HepG2 (cell line): Measurements from ENCODE around the gene OBP2A. TPM values are rescaled to one million over a fixed set of nuclear protein-coding genes. Genes with fewer than 3 reads are reported as not detected.
A peak's percentile ranks its signal among the peaks of the same experiment; 100 is the strongest.

Experiments used
- ATAC-seq: fragments of 200-7000 bp; cut with Tn5 transposase; 3 replicates; pipeline ENCODE4 v1.9.1; 2020; ENCODE audit warnings: mild to moderate bottlenecking, moderate library complexity
- BruUV-seq: library from RNA; stranded (reverse); fragments of 400-500 nt; replicated peaks from 2 replicates; lab custom pipeline; 2021; lab: Mats Ljungman, UMichigan
- CTCF ChIA-PET: fragments of 300-600 bp; formaldehyde crosslinking; extraction: SDS; loops from one replicate; lab custom pipeline; 2021; ENCODE audit warnings: low total read pairs, inconsistent platforms, low intra/inter-chr PET ratio; lab: Yijun Ruan, JAX
- POLR2A ChIA-PET: fragments of 350-600 bp; sonication (Branson Sonifier 250); formaldehyde crosslinking; loops from one replicate; lab custom pipeline; 2020; ENCODE audit warnings: antibody characterized with exemption, inconsistent platforms; lab: Yijun Ruan, JAX
- DNase-seq: peaks from one replicate; pipeline ENCODE4 v3.0.0-alpha.2; 2015; ENCODE audit warnings: low spot score
- FAIRE-seq: peaks from 3 replicates; lab custom pipeline; 2011; peaks lifted over from hg19 to GRCh38; lab: Jason Lieb, UNC
- H2AFZ ChIP-seq: one replicate; pipeline ENCODE4 v1.6.1; 2011; ENCODE audit warnings: low read length, inconsistent platforms
- H3K27ac ChIP-seq: fragments of 300-600 bp; 3 replicates; pipeline ENCODE4 v1.8.0; 2011; ENCODE audit warnings: mixed run types, mild to moderate bottlenecking, mixed read lengths, low read length, inconsistent platforms; ENCODE audit not compliant: insufficient read depth; ENCODE audit errors: extremely low read length
- H3K27me3 ChIP-seq, 2 experiments: fragments of 200-600 bp in 1 of 2; 2 replicates in 1 of 2; 3 replicates in 1 of 2; pipeline versions ENCODE4 v1.6.0 to v1.8.0; 2011; ENCODE audit warnings: low read length in 2 of 2, mild to moderate bottlenecking in 2 of 2, moderate library complexity in 2 of 2, inconsistent platforms in 1 of 2; ENCODE audit not compliant: insufficient read depth in 2 of 2, control insufficient read depth in 1 of 2
- H3K36me3 ChIP-seq, 2 experiments: fragments of 200-600 bp in 1 of 2; replicated peaks in 1 of 2; 2 replicates in 1 of 2; 3 replicates in 1 of 2; pipeline versions ENCODE4 v1.5.1 to v1.8.0; 2011; ENCODE audit warnings: low read length in 2 of 2, inconsistent platforms in 1 of 2; ENCODE audit not compliant: insufficient read depth in 2 of 2, control insufficient read depth in 1 of 2
- H3K4me1 ChIP-seq: 2 replicates; pipeline ENCODE4 v1.5.1; 2012; ENCODE audit warnings: low read length, inconsistent platforms; ENCODE audit not compliant: insufficient read depth
- H3K4me2 ChIP-seq: 2 replicates; pipeline ENCODE4 v1.6.0; 2011; ENCODE audit warnings: low read depth, low read length, inconsistent platforms
- H3K4me3 ChIP-seq, 3 experiments: fragments of 200-600 bp in 1 of 3; sonication (generic), shearing (Covaris generic) in 1 of 3; replicated peaks in 1 of 3; 2 replicates each; pipeline ENCODE4 v1.5.1; 2011 to 2016; ENCODE audit warnings: low read length in 3 of 3, inconsistent platforms in 2 of 3, low read depth in 2 of 3, mild to moderate bottlenecking in 2 of 3, control low read depth in 1 of 3, mixed read lengths in 1 of 3; ENCODE audit not compliant: insufficient read depth in 1 of 3
- H3K79me2 ChIP-seq: one replicate; pipeline ENCODE4 v1.6.1; 2011; ENCODE audit warnings: low read length, inconsistent platforms; ENCODE audit not compliant: insufficient read depth
- H3K9ac ChIP-seq: 2 replicates; pipeline ENCODE4 v1.6.0; 2011; ENCODE audit warnings: mild to moderate bottlenecking, low read depth, low read length, inconsistent platforms; ENCODE audit not compliant: insufficient read depth
- H3K9me3 ChIP-seq: 2 replicates; pipeline ENCODE4 v1.5.1; 2012; ENCODE audit warnings: mild to moderate bottlenecking, low read length
- H4K20me1 ChIP-seq: 2 replicates; pipeline ENCODE4 v1.6.0; 2011; ENCODE audit warnings: inconsistent platforms, mild to moderate bottlenecking, low read length, moderate library complexity; ENCODE audit not compliant: insufficient read depth
- ATRX ChIP-seq: sonication (generic); formaldehyde crosslinking; IDR thresholded peaks from 2 replicates; pipeline ENCODE4 v1.4.0; 2020; ENCODE audit warnings: missing genetic modification reagents, borderline replicate concordance
- CBX1 ChIP-seq: IDR thresholded peaks from one replicate; pipeline ENCODE4 v1.6.1; 2016; ENCODE audit warnings: antibody characterized with exemption, low read depth
- FOSL2 ChIP-seq: sonication (generic); formaldehyde crosslinking; IDR thresholded peaks from 2 replicates; pipeline ENCODE4 v1.4.0; 2020; ENCODE audit warnings: missing genetic modification reagents
- HDAC6 ChIP-seq: fragments of 200-600 bp; sonication (generic); IDR thresholded peaks from 2 replicates; pipeline ENCODE4 v1.7.0; 2017; ENCODE audit warnings: mild to moderate bottlenecking, antibody characterized with exemption, low read length, low read depth
- SIX4 ChIP-seq: sonication (generic); formaldehyde crosslinking; IDR thresholded peaks from 2 replicates; pipeline ENCODE4 v1.4.0; 2020; ENCODE audit warnings: missing genetic modification reagents
- SMAD3 ChIP-seq: sonication (generic); formaldehyde crosslinking; IDR thresholded peaks from 2 replicates; pipeline ENCODE4 v1.4.0; 2020; ENCODE audit warnings: missing genetic modification reagents
- STAG1 ChIP-seq: sonication (generic); formaldehyde crosslinking; IDR thresholded peaks from 2 replicates; pipeline ENCODE4 v1.4.0; 2020; ENCODE audit warnings: missing genetic modification reagents
- YY1 ChIP-seq: IDR thresholded peaks from 2 replicates; pipeline ENCODE4 v1.6.1; 2011; ENCODE audit warnings: low read length, low read depth, moderate library complexity, mild to moderate bottlenecking; ENCODE audit not compliant: insufficient read depth, insufficient replicate concordance
- ZBTB1 ChIP-seq: sonication (generic); formaldehyde crosslinking; IDR thresholded peaks from 2 replicates; pipeline ENCODE4 v1.4.0; 2020; ENCODE audit warnings: missing genetic modification reagents, borderline replicate concordance
- ZC3H4 ChIP-seq: sonication (generic); formaldehyde crosslinking; IDR thresholded peaks from 2 replicates; pipeline ENCODE4 v1.4.0; 2020; ENCODE audit warnings: missing genetic modification reagents, borderline replicate concordance
- ZNF547 ChIP-seq: sonication (generic); formaldehyde crosslinking; IDR thresholded peaks from 2 replicates; pipeline ENCODE4 v1.5.1; 2020; ENCODE audit warnings: mild to moderate bottlenecking, missing genetic modification reagents
- ZNF607 ChIP-seq: sonication (generic); formaldehyde crosslinking; IDR thresholded peaks from 2 replicates; pipeline ENCODE4 v1.5.1; 2020; ENCODE audit warnings: missing genetic modification reagents, mild to moderate bottlenecking, borderline replicate concordance
- ZNF687 ChIP-seq: sonication (generic); formaldehyde crosslinking; IDR thresholded peaks from 2 replicates; pipeline ENCODE4 v1.5.1; 2020; ENCODE audit warnings: mild to moderate bottlenecking, missing genetic modification reagents, moderate library complexity
- WGBS: methylation state at CpG from one replicate; pipeline ENCODE4 v1.1.6; 2017; ENCODE audit warnings: low lambda C conversion rate; 5-methylcytosine and 5-hydroxymethylcytosine counted together
- in situ Hi-C: cut with HindIII; loops from 2 replicates; pipeline ENCODE4 v1.10.0; 2017; ENCODE audit warnings: low pct_unique_long_range_greater_than_20kb; ENCODE audit not compliant: extremely low pct_ligation_motif_present
- intact Hi-C: fragments of 100-400 bp; cut with micrococcal nuclease; formaldehyde crosslinking; loops from one replicate; pipeline ENCODE4 v1.10.0; 2022; ENCODE audit not compliant: unreplicated experiment
- polyA plus RNA-seq, 8 experiments: library from polyadenylated mRNA; depleted of rRNA in 3 of 8; stranded (reverse) in 7 of 8; unstranded in 1 of 8; fragments of >200 nt; fragmentation: Illumina TruSeq in 4 of 8; extraction: Trizol in 4 of 8; gene quantifications; 2 replicates each; pipeline versions ENCODE4 v1.2.1 to v1.2.3, GENCODE V29; 2011 to 2016; ENCODE audit warnings: low read depth in 4 of 8, missing spikeins in 1 of 8, mixed read lengths in 1 of 8; ENCODE audit not compliant: insufficient read depth in 1 of 8
- total RNA-seq, 5 experiments: library from RNA; depleted of rRNA; stranded (reverse); fragments of >200 nt; fragmentation: Illumina TruSeq; extraction: Trizol; gene quantifications; 2 replicates each; pipeline ENCODE4 v1.2.3, GENCODE V29; 2016; ENCODE audit warnings: low read depth in 1 of 5
- TF ChIP-seq, protein P1 (sequence below): sonication (generic); formaldehyde crosslinking; IDR thresholded peaks from 2 replicates; pipeline ENCODE4 v1.5.0; 2020; ENCODE audit warnings: mild to moderate bottlenecking, missing genetic modification reagents, moderate library complexity
- TF ChIP-seq, protein P2 (sequence below): sonication (generic); formaldehyde crosslinking; IDR thresholded peaks from 2 replicates; pipeline ENCODE4 v1.4.0; 2020; ENCODE audit warnings: missing genetic modification reagents

Gene OBP2A
- total and polyA plus RNA-seq, 2 of the 13 experiments (the other 11 are each of a cell fraction or from before 2014, with no cell fraction given), result 0.32 TPM; not detected in 1

GRCh38 chr9:135504262-135505243 lies 41.4 kb upstream of the OBP2A start:
- CTCF ChIA-PET, result no interaction called here
- Histone ChIP-seq H3K4me1 (peaks cover 31% of the 10 kb centered on the region), H3K4me2 (no peak overlapping the region), H3K4me3 (no peak overlapping the region; a peak in 1 of 6 replicates), H3K36me3 (peaks cover 13 to 26% of the 10 kb centered on the region in 2 experiments), H3K9me3 (no peaks in the 10 kb centered on the region), H2AFZ (no peak overlapping the region), H3K27me3 (peaks cover 2 to 12% of the 10 kb centered on the region in 2 experiments; a peak in 1 of 5 replicates), H3K9ac (no peak overlapping the region), H4K20me1 (peaks cover 16% of the 10 kb centered on the region), H3K27ac (no peak overlapping the region), H3K79me2 (peaks cover 10% of the 10 kb centered on the region)
- in situ Hi-C loops (no loop called here), intact Hi-C loops (no loop called here)
- FAIRE-seq, result peak; percentile 37
- DNase-seq, result peak; percentile 55
- POLR2A ChIA-PET, result interaction anchor here (1.3 kb wide), 1 partner anchor 24 kb away, joined by 5 read pairs; no protein-coding TSS in a partner anchor
- WGBS, result 85% methylated on average over 11 of the region's 21 CpGs
- no TSS peak for BruUV-seq
- peak; percentile 21 for ATAC-seq
- TF ChIP-seq ZC3H4 (CRISPR knock-in tag) (no peak), ZNF607 (no peak), ZNF547 (no peak), SIX4 (CRISPR knock-in tag) (no peak), HDAC6 (no peak), YY1 (peak; percentile 17), FOSL2 (peak; percentile 21; the same call in 1 of the 2 replicates), ZBTB1 (CRISPR knock-in tag) (no peak), ZNF687 (CRISPR knock-in tag) (peak; percentile 17; the same call in 1 of the 2 replicates), STAG1 (CRISPR knock-in tag) (peak; percentile 44; the same call in 1 of the 2 replicates), SMAD3 (CRISPR knock-in tag) (no peak), ATRX (no peak), CBX1 (peak; percentile 63)
- TF ChIP-seq, protein P1, sequence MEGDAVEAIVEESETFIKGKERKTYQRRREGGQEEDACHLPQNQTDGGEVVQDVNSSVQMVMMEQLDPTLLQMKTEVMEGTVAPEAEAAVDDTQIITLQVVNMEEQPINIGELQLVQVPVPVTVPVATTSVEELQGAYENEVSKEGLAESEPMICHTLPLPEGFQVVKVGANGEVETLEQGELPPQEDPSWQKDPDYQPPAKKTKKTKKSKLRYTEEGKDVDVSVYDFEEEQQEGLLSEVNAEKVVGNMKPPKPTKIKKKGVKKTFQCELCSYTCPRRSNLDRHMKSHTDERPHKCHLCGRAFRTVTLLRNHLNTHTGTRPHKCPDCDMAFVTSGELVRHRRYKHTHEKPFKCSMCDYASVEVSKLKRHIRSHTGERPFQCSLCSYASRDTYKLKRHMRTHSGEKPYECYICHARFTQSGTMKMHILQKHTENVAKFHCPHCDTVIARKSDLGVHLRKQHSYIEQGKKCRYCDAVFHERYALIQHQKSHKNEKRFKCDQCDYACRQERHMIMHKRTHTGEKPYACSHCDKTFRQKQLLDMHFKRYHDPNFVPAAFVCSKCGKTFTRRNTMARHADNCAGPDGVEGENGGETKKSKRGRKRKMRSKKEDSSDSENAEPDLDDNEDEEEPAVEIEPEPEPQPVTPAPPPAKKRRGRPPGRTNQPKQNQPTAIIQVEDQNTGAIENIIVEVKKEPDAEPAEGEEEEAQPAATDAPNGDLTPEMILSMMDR (CRISPR knock-in tag), result peak; percentile 90
- TF ChIP-seq, protein P2, sequence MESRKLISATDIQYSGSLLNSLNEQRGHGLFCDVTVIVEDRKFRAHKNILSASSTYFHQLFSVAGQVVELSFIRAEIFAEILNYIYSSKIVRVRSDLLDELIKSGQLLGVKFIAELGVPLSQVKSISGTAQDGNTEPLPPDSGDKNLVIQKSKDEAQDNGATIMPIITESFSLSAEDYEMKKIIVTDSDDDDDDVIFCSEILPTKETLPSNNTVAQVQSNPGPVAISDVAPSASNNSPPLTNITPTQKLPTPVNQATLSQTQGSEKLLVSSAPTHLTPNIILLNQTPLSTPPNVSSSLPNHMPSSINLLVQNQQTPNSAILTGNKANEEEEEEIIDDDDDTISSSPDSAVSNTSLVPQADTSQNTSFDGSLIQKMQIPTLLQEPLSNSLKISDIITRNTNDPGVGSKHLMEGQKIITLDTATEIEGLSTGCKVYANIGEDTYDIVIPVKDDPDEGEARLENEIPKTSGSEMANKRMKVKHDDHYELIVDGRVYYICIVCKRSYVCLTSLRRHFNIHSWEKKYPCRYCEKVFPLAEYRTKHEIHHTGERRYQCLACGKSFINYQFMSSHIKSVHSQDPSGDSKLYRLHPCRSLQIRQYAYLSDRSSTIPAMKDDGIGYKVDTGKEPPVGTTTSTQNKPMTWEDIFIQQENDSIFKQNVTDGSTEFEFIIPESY, result peak; percentile 51; the same call in 1 of the 2 replicates
